ENCODE results near the gene VARS2. TPM values are rescaled to one million over a fixed set of nuclear protein-coding genes. Genes with fewer than 3 reads are reported as not detected.

The VARS2 gene
- total RNA-seq, 1 donor from 2014 or later, result 47.0 TPM

DNA sequence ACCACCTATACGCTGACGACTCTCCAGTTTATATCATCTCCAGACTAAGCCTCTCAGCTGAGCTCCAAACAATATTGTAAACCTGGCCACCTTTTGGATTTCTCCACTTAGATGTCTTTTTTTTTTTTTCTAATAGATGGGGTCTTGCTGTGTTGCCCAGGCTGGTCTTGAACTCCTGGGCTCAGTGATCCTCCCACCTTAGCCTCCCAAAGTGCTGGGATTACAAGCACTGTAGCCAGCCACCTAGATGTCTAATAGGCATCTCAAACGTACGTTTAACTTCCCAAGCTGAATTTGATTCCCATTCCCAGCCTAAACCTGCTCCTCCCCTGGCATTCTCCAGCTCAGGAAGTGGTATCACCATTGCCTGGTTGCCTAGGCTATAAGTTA lies 24.5 kb upstream of the VARS2 start:
- H3K36me3 Mint-ChIP-seq (ENCODE audit: unreplicated experiment), result peaks cover 5% of the 10 kb centered on the region
- H3K4me1 Mint-ChIP-seq (ENCODE audit: low read depth, unreplicated experiment), result peaks cover 26% of the 10 kb centered on the region
- H3K27me3 Mint-ChIP-seq (ENCODE audit: unreplicated experiment), result peaks cover 19% of the 10 kb centered on the region
- peaks cover 12% of the 10 kb centered on the region for H3K9me3 Mint-ChIP-seq (ENCODE audit: unreplicated experiment)
- no peak for DNase-seq
- H3K27ac Mint-ChIP-seq (ENCODE audit: unreplicated experiment), result no peak overlapping the region
- TF ChIP-seq, protein P1, sequence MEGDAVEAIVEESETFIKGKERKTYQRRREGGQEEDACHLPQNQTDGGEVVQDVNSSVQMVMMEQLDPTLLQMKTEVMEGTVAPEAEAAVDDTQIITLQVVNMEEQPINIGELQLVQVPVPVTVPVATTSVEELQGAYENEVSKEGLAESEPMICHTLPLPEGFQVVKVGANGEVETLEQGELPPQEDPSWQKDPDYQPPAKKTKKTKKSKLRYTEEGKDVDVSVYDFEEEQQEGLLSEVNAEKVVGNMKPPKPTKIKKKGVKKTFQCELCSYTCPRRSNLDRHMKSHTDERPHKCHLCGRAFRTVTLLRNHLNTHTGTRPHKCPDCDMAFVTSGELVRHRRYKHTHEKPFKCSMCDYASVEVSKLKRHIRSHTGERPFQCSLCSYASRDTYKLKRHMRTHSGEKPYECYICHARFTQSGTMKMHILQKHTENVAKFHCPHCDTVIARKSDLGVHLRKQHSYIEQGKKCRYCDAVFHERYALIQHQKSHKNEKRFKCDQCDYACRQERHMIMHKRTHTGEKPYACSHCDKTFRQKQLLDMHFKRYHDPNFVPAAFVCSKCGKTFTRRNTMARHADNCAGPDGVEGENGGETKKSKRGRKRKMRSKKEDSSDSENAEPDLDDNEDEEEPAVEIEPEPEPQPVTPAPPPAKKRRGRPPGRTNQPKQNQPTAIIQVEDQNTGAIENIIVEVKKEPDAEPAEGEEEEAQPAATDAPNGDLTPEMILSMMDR (IDR thresholded peaks at IDR 0.05; ENCODE audit: partially characterized antibody, unreplicated experiment), result no peak
- H3K4me3 Mint-ChIP-seq (ENCODE audit: unreplicated experiment), result no peak overlapping the region

DNA sequence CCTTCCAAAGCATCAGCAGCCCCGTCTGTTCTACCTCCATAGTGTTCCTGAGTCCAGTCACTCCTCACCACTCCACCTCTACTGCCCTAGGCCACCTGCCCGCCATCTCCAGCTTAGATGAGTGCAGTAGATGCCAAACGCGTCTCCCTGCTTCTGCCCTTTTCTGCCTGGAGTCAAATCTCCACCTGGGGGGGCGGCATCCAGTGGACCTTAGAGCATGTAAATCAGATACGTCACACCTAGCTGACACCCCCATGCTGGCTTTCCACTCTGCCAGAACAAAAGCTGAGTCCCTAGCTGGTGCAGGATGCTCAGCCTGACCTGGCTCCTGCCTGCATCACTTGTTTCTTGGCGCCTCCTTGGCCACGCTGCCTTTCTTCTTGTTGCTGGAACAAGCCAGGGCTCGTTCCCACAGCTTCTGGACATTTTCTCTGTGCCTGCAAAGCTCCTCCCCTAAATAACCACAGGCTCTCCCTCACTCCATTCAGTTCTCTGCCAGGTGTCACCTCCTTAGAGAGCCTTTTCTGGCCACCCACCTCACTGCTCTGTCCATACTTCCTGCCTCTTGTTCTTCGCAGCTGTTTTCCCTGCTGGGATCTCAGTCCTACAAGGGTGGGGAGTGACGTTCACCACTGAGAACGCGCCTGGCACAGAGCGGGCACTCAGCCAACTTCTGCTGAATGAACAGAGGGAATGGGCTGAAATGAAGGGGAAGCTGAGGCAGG lies 24.0 kb upstream of the VARS2 start:
- H3K36me3 Mint-ChIP-seq (ENCODE audit: unreplicated experiment), result peaks cover 11% of the 10 kb centered on the region

DNA sequence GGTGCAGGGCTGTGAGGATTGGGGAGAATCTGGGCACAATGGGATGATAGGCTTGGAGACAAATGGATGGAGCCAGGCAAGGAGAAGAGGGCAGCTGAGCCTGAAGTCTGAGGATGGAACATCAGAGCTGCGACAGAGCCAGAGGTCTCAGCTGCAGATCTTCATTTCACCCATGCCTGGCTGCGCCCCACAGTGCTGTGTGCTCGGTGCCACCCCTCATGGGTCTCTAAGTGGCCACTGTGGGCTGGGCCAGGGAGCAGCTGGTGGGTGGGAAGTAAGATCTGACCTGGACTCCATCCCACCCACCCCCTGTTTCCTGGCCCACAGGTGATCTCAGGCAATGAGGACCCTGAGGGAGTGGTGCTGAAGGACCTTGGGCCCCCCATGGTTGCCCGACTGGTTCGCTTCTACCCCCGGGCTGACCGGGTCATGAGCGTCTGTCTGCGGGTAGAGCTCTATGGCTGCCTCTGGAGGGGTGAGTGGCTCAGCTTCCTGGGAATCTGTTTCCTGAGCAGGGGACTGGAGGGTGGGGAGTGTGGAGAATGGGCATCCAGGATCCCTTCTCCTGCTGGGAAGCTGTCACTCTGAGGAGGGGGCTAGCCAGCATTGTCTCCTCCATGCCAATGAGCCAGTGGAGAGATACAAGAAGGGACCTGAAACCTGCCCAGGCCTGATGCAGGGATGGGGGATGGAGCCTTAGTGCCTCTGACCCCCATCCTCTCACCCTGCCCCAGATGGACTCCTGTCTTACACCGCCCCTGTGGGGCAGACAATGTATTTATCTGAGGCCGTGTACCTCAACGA lies 23.2 kb upstream of the VARS2 start:
- H3K4me3 Mint-ChIP-seq (ENCODE audit: unreplicated experiment), result no peak overlapping the region

More for the DNA sequence above, 24.0 kb upstream of the VARS2 start:
- TF ChIP-seq, protein P1 (IDR thresholded peaks at IDR 0.05; ENCODE audit: partially characterized antibody, unreplicated experiment), result no peak
- Mint-ChIP-seq H3K4me3 (ENCODE audit: unreplicated experiment) (no peak overlapping the region), H3K27me3 (ENCODE audit: unreplicated experiment) (peaks cover 23% of the 10 kb centered on the region), H3K27ac (ENCODE audit: unreplicated experiment) (peak overlapping the region; percentile 28), H3K4me1 (ENCODE audit: low read depth, unreplicated experiment) (peaks cover 32% of the 10 kb centered on the region), H3K9me3 (ENCODE audit: unreplicated experiment) (peaks cover 13% of the 10 kb centered on the region)
- no peak for DNase-seq

DNA sequence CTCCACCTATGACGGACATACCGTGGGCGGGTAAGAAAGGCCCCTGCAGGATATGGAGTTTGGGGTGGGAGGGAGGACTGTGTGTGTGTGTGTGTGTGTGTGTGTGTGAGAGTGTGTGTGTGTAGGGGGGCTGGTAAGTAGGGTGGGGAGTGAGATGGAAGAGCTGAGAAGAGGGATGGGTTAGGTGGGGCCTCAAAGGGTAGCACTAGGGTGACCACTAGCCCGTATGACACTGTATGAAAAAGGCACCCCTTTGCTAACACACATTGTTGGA lies 22.7 kb upstream of the VARS2 start:
- no peak overlapping the region for H3K4me3 Mint-ChIP-seq (ENCODE audit: unreplicated experiment)
- H3K4me1 Mint-ChIP-seq (ENCODE audit: low read depth, unreplicated experiment), result peaks cover 24% of the 10 kb centered on the region
- TF ChIP-seq, protein P1 (IDR thresholded peaks at IDR 0.05; ENCODE audit: partially characterized antibody, unreplicated experiment), result no peak
- no peak overlapping the region for H3K27ac Mint-ChIP-seq (ENCODE audit: unreplicated experiment)
- peaks cover 8% of the 10 kb centered on the region for H3K9me3 Mint-ChIP-seq (ENCODE audit: unreplicated experiment)
- DNase-seq, result no peak
- H3K36me3 Mint-ChIP-seq (ENCODE audit: unreplicated experiment), result peaks cover 12% of the 10 kb centered on the region
- peaks cover 20% of the 10 kb centered on the region for H3K27me3 Mint-ChIP-seq (ENCODE audit: unreplicated experiment)

More for the DNA sequence above, 23.2 kb upstream of the VARS2 start:
- TF ChIP-seq, protein P1 (IDR thresholded peaks at IDR 0.05; ENCODE audit: partially characterized antibody, unreplicated experiment), result no peak
- H3K27ac Mint-ChIP-seq (ENCODE audit: unreplicated experiment), result no peak overlapping the region
- peaks cover 12% of the 10 kb centered on the region for H3K36me3 Mint-ChIP-seq (ENCODE audit: unreplicated experiment)
- DNase-seq, result no peak
- H3K4me1 Mint-ChIP-seq (ENCODE audit: low read depth, unreplicated experiment), result peaks cover 27% of the 10 kb centered on the region
- peaks cover 8% of the 10 kb centered on the region for H3K9me3 Mint-ChIP-seq (ENCODE audit: unreplicated experiment)
- H3K27me3 Mint-ChIP-seq (ENCODE audit: unreplicated experiment), result peaks cover 22% of the 10 kb centered on the region
